ENCODE data around the gene EPHA6.

DNA sequence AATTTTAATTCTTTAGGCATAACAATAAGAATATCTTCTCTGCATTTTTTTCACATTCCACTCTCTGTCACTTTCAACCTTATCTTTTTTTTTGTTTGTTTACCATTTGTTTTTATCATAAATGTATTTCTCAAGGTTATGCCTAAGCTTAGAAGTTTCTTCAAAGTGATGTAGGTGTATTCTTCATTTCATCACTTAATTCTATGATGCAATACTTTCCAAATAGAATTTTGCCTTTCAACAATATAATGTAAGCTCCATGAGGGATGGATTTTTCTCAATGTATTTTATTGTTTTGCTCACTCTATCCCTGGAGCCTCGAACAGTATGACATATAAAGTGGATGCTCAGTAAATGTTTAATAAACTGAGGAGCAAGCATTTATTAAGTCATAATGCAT, 444.9 kb downstream of the EPHA6 start:
- TF ChIP-seq, protein P1, sequence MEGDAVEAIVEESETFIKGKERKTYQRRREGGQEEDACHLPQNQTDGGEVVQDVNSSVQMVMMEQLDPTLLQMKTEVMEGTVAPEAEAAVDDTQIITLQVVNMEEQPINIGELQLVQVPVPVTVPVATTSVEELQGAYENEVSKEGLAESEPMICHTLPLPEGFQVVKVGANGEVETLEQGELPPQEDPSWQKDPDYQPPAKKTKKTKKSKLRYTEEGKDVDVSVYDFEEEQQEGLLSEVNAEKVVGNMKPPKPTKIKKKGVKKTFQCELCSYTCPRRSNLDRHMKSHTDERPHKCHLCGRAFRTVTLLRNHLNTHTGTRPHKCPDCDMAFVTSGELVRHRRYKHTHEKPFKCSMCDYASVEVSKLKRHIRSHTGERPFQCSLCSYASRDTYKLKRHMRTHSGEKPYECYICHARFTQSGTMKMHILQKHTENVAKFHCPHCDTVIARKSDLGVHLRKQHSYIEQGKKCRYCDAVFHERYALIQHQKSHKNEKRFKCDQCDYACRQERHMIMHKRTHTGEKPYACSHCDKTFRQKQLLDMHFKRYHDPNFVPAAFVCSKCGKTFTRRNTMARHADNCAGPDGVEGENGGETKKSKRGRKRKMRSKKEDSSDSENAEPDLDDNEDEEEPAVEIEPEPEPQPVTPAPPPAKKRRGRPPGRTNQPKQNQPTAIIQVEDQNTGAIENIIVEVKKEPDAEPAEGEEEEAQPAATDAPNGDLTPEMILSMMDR (IDR thresholded peaks at IDR 0.05) = no peak
- TF ChIP-seq EZH2 (IDR thresholded peaks at IDR 0.05; ENCODE audit: borderline replicate concordance, insufficient read depth, low read depth, low read length, poor library complexity, severe bottlenecking) = no peak

Measured in B cell (primary cell).